HG03039 (cell line): ENCODE measurements around the gene UQCC2.

Source experiments
- ATAC-seq: cut with Tn5 transposase; IDR thresholded peaks from one replicate; pipeline ENCODE4 v1.9.1; 2021; ENCODE audit warnings: mild to moderate bottlenecking, moderate library complexity; ENCODE audit not compliant: unreplicated experiment

Gene UQCC2

DNA sequence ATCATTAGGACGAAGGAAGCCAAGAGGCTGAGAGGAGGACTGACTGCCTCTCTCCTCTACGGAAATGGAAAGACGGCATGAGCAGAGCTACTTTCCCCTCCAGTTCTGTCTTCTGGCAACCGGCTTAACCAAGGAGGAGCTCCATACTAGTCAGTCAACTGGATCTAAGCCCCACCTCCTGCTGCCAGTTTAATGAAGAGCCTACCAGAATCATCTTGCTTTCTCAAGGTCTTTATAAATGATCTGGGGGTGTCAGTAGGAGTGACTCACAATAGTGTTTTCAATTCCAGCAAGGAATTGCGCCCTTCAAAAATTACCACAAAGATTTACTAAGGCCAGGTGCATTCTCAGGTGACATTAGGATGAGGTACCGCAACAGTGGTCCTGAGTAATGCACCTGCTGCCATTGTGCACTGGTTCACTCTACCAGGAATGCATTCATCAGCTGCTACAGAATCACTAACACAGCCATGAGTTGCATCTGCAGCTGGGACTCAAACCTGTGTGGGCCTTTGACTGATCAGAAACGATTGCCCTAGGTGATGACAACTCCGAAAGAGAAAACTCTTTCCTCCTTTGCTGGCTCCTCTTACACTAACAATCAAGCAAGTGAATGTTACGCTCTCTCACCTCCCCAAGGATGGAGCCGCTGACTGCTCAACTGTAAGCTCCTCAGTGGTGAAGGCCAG is 2.8 kb downstream of the UQCC2 start:
- ATAC-seq, result no peak

GRCh38 chr6:33707771-33708170 is 3.7 kb downstream of the UQCC2 start:
- no peak for ATAC-seq

- ATAC-seq, result no peak
These were observed 5.4 kb downstream of the UQCC2 start for GRCh38 chr6:33705955-33706725.

DNA sequence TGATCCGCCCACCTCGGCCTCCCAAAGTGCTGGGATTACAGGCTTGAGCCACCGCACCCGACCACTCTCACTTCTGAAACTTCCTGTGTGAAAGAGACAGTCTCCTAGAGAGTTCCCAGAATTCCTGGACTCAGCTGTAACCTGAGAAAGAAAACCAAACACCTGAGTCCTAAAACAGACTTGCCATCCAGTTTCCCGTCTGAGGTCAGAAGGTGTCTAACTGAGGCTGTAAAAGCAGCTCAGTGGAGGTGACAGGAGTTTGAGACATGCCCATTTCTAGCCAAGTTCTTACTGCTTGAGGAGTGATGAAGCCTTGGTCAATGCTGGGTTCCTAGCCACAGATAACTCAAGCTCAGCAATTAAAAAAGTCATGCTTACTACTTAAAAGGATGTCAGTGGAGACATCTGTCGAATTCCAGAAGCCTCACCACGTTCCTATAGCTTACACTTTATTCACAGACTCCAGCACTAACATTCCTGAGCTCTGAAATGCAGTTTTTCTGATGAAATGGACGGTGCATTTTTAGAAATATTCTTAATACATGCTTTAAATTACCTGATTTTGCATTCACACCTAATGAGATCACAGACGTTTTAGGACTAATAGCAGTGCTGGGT is 6.1 kb downstream of the UQCC2 start:
- no peak for ATAC-seq

DNA sequence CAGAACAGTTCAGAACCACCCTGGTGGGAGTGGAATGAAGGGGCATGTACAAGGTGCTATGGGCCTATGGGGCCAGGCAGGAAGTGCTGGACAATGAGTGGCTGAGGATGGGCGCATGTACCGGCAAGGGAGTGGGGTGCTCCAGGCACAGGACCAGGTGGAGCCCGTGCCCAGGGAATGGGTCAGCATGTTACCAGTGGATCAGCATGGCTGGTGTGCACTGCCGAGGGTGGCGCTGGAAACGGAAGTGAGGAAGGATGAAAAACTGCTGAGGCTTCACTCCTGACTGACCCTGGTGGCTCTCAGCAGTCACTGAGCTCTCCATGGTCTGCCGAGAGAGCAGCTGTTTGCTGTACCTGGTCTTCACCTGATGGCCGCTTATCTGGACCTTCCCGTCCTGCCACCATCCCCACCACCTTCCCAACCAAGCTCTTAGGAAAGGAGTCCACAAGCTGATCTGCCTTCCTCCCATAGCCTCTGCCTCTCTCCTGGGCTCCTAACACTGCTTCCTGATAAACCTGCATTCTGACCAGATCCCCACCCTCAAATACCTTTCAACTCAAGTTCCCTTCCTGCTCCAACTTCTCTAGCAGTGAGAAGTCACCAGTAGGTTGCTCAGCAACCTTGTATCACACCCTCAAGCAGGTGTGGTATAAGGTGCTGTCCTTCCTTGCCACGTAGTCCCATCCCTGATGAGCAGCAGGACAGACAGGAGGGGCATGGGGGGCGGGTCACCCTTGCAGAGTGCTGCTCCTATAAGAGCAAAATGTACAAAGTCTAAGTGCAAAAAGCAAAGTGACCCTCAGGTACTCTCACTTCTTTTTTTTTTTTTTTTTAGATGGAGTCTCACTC is 7.1 kb downstream of the UQCC2 start:
- no peak for ATAC-seq

- no peak for ATAC-seq
These were observed 9.0 kb downstream of the UQCC2 start for GRCh38 chr6:33702345-33702977.

- ATAC-seq, result peak; percentile 61
These were observed 11.0 kb downstream of the UQCC2 start for GRCh38 chr6:33700391-33701050.

DNA sequence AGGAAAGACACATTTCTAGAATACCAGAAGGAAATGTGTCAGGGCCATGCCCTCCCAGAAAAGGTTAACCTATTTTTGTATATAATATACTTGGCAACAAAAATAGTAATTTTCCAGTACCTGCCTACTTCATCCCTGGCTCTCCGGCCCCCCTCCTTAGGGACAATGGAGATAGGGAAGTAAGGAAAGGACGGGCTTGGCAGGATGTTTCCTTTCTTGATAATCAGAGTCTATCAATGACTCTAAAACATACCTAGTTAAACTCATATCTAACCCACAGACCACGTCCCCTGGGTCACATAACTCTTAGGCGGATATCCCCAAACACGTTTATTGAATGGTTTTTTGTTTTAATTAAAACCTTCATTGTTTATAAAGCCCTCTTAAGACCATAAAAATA is 11.8 kb downstream of the UQCC2 start:
- ATAC-seq, result no peak

GRCh38 chr6:33699131-33699530 is 12.4 kb downstream of the UQCC2 start:
- ATAC-seq, result no peak

DNA sequence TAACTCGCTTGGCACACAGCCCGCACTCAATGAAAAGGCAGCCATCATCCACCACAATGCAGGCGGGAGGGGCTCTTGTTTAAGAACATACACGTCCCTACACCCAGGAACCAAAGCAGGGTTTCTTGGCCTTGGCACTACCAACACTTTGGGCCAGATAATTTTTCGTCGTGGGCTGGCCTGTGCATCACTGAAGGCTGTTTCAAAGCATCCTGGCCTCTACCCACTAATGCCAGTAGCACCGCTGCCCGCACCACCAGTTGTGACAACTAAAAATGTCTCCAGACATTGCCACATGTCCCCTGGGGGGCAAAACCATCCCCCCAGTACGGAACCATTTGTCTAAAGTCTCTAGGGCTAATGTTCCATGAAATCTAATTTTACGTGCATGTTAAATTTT is 13.0 kb downstream of the UQCC2 start:
- no peak for ATAC-seq

GRCh38 chr6:33697845-33698244 is 13.7 kb downstream of the UQCC2 start:
- no peak for ATAC-seq

DNA sequence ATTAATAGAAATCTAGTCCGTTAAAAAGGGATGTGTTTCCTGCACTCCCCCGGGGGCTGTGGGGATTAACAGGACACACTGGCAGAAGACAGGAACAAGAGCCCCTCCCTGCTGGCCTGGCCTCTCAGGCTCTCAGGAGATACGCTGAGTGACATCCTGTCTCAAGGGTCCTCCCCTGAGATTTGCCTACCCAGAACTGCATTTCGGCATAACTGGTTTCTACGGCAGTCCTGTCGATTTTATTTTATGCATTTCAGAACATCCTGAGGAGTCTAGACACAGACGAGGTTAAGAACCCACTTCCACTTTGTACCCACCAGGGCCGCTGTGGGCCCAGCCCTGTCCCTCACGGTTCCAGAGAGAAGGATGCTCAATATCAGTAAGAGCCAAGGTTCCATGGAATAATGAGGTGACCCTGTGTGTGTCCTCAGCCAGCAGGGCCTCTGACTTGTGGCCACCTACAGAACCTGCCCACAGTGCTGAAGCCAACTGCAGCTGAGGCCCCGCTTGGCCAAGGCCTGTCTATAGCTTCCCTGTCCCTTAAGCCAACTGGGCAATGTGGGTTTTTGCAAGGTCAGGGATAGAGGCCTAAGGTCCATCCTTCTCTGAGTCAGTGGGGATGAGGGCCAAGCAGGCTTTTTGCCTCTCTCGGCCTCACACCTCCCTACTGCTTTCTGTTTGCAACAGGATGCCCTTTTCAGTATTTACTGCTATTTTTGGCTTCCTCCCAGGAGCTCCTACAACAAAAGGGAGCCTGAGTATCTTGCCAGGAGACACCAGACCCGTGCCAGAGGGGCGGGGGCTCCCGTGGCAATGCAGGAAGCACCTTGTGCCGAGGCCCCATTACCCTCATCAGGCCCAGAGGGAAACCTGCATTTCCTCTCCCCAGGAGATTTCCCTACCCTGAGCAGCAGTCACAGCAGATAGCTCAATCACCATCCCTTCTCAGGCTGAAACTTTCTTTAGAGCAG is 14.7 kb downstream of the UQCC2 start:
- ATAC-seq, result no peak

DNA sequence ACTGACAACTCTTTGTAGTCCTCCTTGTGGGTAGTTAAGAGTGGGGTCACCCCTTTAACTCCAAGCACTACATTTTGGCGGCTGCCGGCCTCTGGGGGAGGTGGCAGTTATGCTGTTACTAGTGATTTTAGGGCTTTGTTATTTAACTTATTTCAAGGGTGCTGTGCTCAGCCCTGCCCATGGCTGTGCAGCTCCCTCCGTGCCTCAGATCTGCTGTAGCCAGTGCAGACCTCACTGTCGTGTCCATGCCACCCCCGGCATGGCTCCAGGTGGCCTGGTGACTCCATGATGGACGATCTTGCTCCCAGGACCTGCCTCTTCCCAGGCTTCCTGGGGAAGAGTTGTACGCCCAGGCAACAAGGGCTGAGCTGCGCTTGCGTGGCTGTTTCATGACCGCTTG is 15.4 kb downstream of the UQCC2 start:
- no peak for ATAC-seq

DNA sequence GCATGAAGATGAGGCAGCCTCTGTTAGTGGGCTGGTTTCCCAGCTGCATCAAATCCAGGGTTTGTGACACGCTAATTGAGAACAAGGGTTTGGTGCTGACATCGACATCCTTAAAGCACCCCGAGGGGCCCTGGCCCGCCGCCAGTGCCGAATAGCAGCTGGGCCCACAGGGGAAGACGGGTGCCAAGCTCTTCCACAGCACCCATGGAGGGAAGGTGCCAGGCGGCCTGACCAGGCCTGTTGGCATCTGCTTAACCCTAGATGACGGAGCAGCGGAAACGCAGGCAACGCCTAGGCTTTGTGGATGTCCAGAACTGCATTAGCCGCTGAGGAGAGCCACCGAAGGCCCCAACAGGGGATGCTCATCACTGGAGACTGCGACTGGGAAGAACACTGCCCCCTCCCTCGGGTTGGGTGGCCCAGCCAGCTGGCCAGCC is 16.0 kb downstream of the UQCC2 start:
- ATAC-seq, result no peak

DNA sequence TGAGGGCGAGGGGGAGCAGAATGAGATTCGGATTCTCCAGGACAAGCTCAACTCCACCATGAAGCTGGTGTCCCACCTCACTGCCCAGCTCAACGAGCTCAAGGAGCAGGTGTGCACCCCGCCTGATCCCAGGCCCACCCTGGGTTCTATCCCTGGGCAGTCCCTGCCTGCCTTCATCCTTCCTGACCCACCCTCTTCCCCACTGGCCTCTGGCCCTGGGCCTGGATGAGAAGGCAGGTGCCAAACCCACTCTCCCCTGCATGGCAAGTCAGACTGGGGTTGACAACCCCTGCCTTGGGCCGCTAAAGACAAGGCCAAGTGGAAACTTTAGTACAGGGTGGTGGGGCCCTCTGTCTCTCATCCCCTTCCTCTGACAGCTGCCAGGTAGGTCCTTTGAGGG is 16.5 kb downstream of the UQCC2 start:
- ATAC-seq, result no peak

DNA sequence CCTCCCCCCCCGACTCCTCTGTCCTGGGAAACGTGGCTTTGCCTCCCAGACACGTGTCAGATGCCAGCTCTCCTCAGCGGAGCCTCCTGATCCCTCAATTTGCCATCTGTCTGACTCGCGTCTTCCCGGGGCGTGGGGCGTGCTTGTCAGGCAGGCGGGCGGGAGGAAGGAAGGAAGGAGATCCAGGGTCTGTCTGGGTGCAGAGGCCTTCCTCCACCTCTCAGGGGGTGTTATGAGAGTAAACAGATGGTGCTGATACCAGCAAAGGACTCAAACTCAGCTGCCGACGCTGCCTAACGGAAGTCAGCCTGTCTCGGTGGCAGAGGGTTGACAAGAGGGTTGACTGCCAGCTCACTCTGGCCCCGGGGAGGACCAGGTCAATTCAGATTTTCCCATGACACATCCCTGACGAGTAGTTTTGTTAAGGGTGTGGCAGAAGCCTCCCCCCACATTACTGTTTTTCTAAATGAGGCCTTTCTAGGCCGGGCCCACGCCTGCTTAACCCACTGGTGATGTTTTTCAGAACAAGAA is 17.0 kb downstream of the UQCC2 start:
- no peak for ATAC-seq

DNA sequence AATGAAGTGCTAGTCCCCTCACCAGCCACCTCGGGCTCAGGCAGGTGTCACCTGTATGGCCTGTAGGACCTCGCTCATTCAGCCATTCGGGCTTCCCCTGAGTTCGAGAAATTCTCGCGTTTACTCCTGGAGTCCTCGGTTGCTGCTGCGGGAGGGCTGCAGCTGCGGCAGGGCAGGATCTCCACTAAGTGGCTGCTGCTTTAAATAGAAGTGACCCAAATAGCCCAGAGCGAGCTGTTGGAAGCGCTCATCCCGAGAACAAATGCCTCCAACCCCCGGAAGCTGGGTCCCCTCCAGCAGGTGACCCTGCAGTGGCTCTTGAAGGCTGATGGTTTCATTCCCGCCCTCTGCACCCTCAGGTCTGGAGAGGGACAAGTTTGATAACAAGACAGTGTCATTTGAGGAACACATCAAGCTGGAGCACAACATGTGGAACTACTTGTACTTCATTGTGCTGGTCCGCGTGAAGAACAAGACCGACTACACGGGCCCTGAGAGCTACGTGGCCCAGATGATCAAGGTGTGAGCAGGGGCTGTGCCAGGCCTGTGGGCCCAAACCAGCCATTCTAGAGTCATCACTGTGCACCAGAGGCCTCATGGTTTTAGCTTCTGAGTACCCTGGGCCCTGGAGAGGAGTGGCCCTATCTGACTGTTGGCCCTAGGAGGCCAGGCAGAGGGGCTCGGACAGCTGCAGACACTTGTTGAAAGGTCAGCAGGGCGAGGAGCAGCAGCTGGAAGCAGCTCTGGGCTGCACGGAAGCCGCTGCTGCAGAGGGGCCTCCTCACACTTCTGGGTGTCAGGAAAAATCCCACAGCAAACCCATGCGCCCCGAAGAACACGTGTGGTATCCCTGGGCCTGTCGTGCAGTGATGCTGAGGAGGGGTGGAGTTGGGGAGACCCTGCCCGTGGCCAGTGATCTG is 18.1 kb downstream of the UQCC2 start:
- no peak for ATAC-seq

- ATAC-seq, result no peak
These were observed 18.7 kb downstream of the UQCC2 start for GRCh38 chr6:33692760-33693158.
